Peyer's patch (tissue), 4 donors: ENCODE measurements around the gene RBM4B. TPM values are rescaled to one million over a fixed set of nuclear protein-coding genes. Genes with fewer than 3 reads are reported as not detected.

Experiments used
- DNase-seq, 3 donors: peaks; one replicate each; pipeline ENCODE4 v3.0.0-alpha.2; 2017 to 2019
- H3K27ac ChIP-seq, 4 donors: fragments of 200-600 bp; sonication (generic); one replicate each; pipeline ENCODE4 v1.5.1; 2016 to 2019
- H3K27me3 ChIP-seq, 2 donors: fragments of 200-600 bp; sonication (generic); one replicate each; pipeline ENCODE4 v1.5.1; 2019
- H3K36me3 ChIP-seq, 3 donors: fragments of 200-600 bp; sonication (generic); one replicate each; pipeline ENCODE4 v1.5.1; 2016 to 2019
- H3K4me1 ChIP-seq, 4 donors: fragments of 200-600 bp; sonication (generic); one replicate each; pipeline ENCODE4 v1.5.1; 2016 to 2019
- H3K4me3 ChIP-seq, 4 donors: fragments of 200-600 bp; sonication (generic); 1 replicate in 3 of 4; 2 replicates in 1 of 4; pipeline ENCODE4 v1.5.1; 2016 to 2019; ENCODE audit warnings: mild to moderate bottlenecking in 1 of 4
- H3K9me3 ChIP-seq, 4 donors: fragments of 200-600 bp; sonication (generic); one replicate each; pipeline ENCODE4 v1.5.1; 2016 to 2019; ENCODE audit warnings: mild to moderate bottlenecking in 1 of 4
- CTCF ChIP-seq, 6 experiments: fragments of 450-650 bp in 4 of 6; fragments of 200-600 bp in 2 of 6; sonication (generic) in 1 of 6; IDR thresholded peaks; one replicate each; pipeline ENCODE4 v1.5.1; 2017 to 2019; ENCODE audit warnings: antibody characterized with exemption in 6 of 6, mild to moderate bottlenecking in 3 of 6, moderate library complexity in 1 of 6
- POLR2A ChIP-seq, 2 donors: fragments of 450-650 bp; IDR thresholded peaks; one replicate each; pipeline ENCODE4 v1.5.1; 2017; ENCODE audit warnings: antibody characterized with exemption in 2 of 2, mild to moderate bottlenecking in 2 of 2, moderate library complexity in 2 of 2
- total RNA-seq, 4 donors: library from RNA; depleted of rRNA; stranded (reverse); fragments of >200 nt; gene quantifications; one replicate each; pipeline ENCODE4 v1.1.0, GENCODE V29; 2016

Gene RBM4B
- total RNA-seq, 4 donors from 2014 or later, result 15.2 to 33.0 (median 21.7) TPM

- Histone ChIP-seq H3K4me1 (no peaks in the 10 kb centered on the region), H3K27ac (no peak overlapping the region), H3K4me3 (no peak overlapping the region), H3K9me3 (no peaks in the 10 kb centered on the region), H3K36me3 (no peaks in the 10 kb centered on the region), H3K27me3 (no peaks in the 10 kb centered on the region)
- DNase-seq, result no peak
- TF ChIP-seq CTCF (IDR thresholded peaks at IDR 0.05) (no peak), POLR2A (IDR thresholded peaks at IDR 0.05) (no peak)
These were observed 10.2 kb upstream of the RBM4B start for GRCh38 chr11:66687831-66688281.

- Histone ChIP-seq H3K27ac (no peak overlapping the region), H3K4me3 (no peak overlapping the region), H3K36me3 (no peaks in the 10 kb centered on the region), H3K9me3 (no peaks in the 10 kb centered on the region), H3K4me1 (no peaks in the 10 kb centered on the region), H3K27me3 (no peaks in the 10 kb centered on the region)
- TF ChIP-seq POLR2A (IDR thresholded peaks at IDR 0.05) (no peak), CTCF (IDR thresholded peaks at IDR 0.05) (no peak)
- no peak for DNase-seq
These were observed 9.4 kb upstream of the RBM4B start for GRCh38 chr11:66686801-66687750.

- Histone ChIP-seq H3K4me3 (no peak overlapping the region), H3K36me3 (no peaks in the 10 kb centered on the region), H3K4me1 (no peaks in the 10 kb centered on the region), H3K27me3 (no peaks in the 10 kb centered on the region), H3K27ac (no peak overlapping the region), H3K9me3 (no peaks in the 10 kb centered on the region)
- TF ChIP-seq CTCF (IDR thresholded peaks at IDR 0.05) (no peak), POLR2A (IDR thresholded peaks at IDR 0.05) (no peak)
- no peak for DNase-seq
These were observed 8.6 kb upstream of the RBM4B start for GRCh38 chr11:66686100-66686785.

GRCh38 chr11:66685276-66686099 lies 7.8 kb upstream of the RBM4B start:
- Histone ChIP-seq H3K9me3 (no peaks in the 10 kb centered on the region), H3K36me3 (no peaks in the 10 kb centered on the region), H3K4me3 (no peak overlapping the region), H3K4me1 (no peaks in the 10 kb centered on the region), H3K27me3 (no peaks in the 10 kb centered on the region), H3K27ac (no peak overlapping the region)
- no peak for DNase-seq
- no peak for TF ChIP-seq CTCF (IDR thresholded peaks at IDR 0.05)
- TF ChIP-seq POLR2A (IDR thresholded peaks at IDR 0.05), result no peak

GRCh38 chr11:66684635-66685034 lies 6.9 kb upstream of the RBM4B start:
- no peaks in the 10 kb centered on the region for H3K4me1 ChIP-seq
- H3K27ac ChIP-seq, result no peak overlapping the region
- no peak for TF ChIP-seq CTCF (IDR thresholded peaks at IDR 0.05)
- no peak for TF ChIP-seq POLR2A (IDR thresholded peaks at IDR 0.05)
- H3K4me3 ChIP-seq, result no peak overlapping the region
- no peaks in the 10 kb centered on the region for H3K27me3 ChIP-seq
- no peaks in the 10 kb centered on the region for H3K9me3 ChIP-seq
- no peak for DNase-seq
- H3K36me3 ChIP-seq, result no peaks in the 10 kb centered on the region
